PFSK-1 (cell line): Measurements from ENCODE around the gene SLC7A11.

Experiments used
- FOXP2 ChIP-seq: optimal IDR thresholded peaks from 2 replicates; pipeline ENCODE3; 2011; ENCODE audit warnings: borderline replicate concordance, control low read depth, inconsistent platforms; ENCODE audit not compliant: insufficient read depth; ENCODE audit errors: extremely low read length, extremely low read depth
- POLR2AphosphoS5 ChIP-seq: IDR thresholded peaks from 2 replicates; pipeline ENCODE4 v1.6.1; 2012; ENCODE audit warnings: low read depth, mild to moderate bottlenecking, control low read depth, low read length, moderate library complexity
- SIN3A ChIP-seq: IDR thresholded peaks from 2 replicates; pipeline ENCODE4 v1.6.1; 2012; ENCODE audit warnings: mild to moderate bottlenecking, low read length, moderate library complexity, borderline replicate concordance; ENCODE audit not compliant: insufficient read depth
- TAF1 ChIP-seq: IDR thresholded peaks from 2 replicates; pipeline ENCODE4 v1.6.1; 2012; ENCODE audit warnings: low read length, control low read depth, borderline replicate concordance; ENCODE audit not compliant: insufficient read depth
- TF ChIP-seq, protein P1 (sequence below), 2 experiments: IDR thresholded peaks; 2 replicates each; pipeline versions ENCODE4 v1.6.1 to v1.8.0; 2011 to 2012; ENCODE audit warnings: low read depth in 2 of 2, low read length in 2 of 2, control low read depth in 1 of 2, inconsistent platforms in 1 of 2, mild to moderate bottlenecking in 1 of 2, moderate library complexity in 1 of 2; ENCODE audit not compliant: insufficient read depth in 1 of 2

Gene SLC7A11

GRCh38 chr4:138248058-138248457, 5.9 kb upstream of the SLC7A11 start:
- no peak for TF ChIP-seq TAF1
- TF ChIP-seq, protein P1, sequence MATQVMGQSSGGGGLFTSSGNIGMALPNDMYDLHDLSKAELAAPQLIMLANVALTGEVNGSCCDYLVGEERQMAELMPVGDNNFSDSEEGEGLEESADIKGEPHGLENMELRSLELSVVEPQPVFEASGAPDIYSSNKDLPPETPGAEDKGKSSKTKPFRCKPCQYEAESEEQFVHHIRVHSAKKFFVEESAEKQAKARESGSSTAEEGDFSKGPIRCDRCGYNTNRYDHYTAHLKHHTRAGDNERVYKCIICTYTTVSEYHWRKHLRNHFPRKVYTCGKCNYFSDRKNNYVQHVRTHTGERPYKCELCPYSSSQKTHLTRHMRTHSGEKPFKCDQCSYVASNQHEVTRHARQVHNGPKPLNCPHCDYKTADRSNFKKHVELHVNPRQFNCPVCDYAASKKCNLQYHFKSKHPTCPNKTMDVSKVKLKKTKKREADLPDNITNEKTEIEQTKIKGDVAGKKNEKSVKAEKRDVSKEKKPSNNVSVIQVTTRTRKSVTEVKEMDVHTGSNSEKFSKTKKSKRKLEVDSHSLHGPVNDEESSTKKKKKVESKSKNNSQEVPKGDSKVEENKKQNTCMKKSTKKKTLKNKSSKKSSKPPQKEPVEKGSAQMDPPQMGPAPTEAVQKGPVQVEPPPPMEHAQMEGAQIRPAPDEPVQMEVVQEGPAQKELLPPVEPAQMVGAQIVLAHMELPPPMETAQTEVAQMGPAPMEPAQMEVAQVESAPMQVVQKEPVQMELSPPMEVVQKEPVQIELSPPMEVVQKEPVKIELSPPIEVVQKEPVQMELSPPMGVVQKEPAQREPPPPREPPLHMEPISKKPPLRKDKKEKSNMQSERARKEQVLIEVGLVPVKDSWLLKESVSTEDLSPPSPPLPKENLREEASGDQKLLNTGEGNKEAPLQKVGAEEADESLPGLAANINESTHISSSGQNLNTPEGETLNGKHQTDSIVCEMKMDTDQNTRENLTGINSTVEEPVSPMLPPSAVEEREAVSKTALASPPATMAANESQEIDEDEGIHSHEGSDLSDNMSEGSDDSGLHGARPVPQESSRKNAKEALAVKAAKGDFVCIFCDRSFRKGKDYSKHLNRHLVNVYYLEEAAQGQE (IDR thresholded peaks at IDR 0.05; ENCODE audit: insufficient read depth in 1 of 2, low read depth in 2 of 2, low read length in 2 of 2): no peak
- TF ChIP-seq SIN3A: no peak
- no peak for TF ChIP-seq FOXP2
- TF ChIP-seq POLR2AphosphoS5: no peak

DNA sequence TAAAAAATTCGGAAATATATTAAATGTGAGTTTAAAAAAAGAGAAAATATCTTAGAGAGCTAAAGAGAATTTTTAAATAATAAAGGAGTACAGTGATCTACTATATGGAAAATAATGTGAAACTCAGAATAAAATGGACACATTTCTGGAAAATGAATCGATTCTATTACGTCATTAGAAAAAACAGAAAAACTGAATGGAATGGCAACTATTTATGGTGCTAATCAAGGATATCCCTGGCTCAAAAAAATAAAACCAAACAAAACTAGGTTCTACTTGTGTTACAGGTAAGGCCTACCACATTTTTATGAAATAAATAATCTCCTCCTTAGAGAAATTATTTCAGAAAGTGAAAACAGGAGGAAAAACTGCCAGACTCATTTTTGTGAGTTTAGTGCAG, 5.5 kb upstream of the SLC7A11 start:
- TF ChIP-seq POLR2AphosphoS5: no peak
- TF ChIP-seq FOXP2: no peak
- no peak for TF ChIP-seq SIN3A
- TF ChIP-seq, protein P1 (IDR thresholded peaks at IDR 0.05; ENCODE audit: insufficient read depth in 1 of 2, low read depth in 2 of 2, low read length in 2 of 2): no peak
- TF ChIP-seq TAF1: no peak

- TF ChIP-seq SIN3A: no peak
- no peak for TF ChIP-seq POLR2AphosphoS5
- TF ChIP-seq FOXP2: no peak
- TF ChIP-seq, protein P1 (IDR thresholded peaks at IDR 0.05; ENCODE audit: insufficient read depth in 1 of 2, low read depth in 2 of 2, low read length in 2 of 2): no peak
- no peak for TF ChIP-seq TAF1
Measured at GRCh38 chr4:138243369-138243768, 1.2 kb upstream of the SLC7A11 start.

- TF ChIP-seq SIN3A (no peak), FOXP2 (no peak), TAF1 (no peak), POLR2AphosphoS5 (no peak)
- TF ChIP-seq, protein P1 (IDR thresholded peaks at IDR 0.05; ENCODE audit: insufficient read depth in 1 of 2, low read depth in 2 of 2, low read length in 2 of 2): no peak
Measured at GRCh38 chr4:138242834-138243156, 646 bp upstream of the SLC7A11 start.
